ENCODE results near the gene JAM2.

The JAM2 gene

GRCh38 chr21:25643486-25643885, 4.4 kb downstream of the JAM2 start:
- no peak overlapping the region for H3K27ac ChIP-seq (ENCODE audit: low read depth, low read length)
- H3K9ac ChIP-seq (ENCODE audit: low read length in 5 of 5): no peak overlapping the region
- H3K36me3 ChIP-seq (ENCODE audit: control insufficient read depth in 5 of 5, insufficient read depth in 5 of 5, low read length in 5 of 5): no peaks in the 10 kb centered on the region
- H3K4me1 ChIP-seq (ENCODE audit: control insufficient read depth in 5 of 5, insufficient read depth in 5 of 5, low read length in 5 of 5): peaks cover 2 to 23% (median 21%) of the 10 kb centered on the region in 5 donors
- peaks cover 0 to 5% (median under 1%) of the 10 kb centered on the region in 5 donors for H3K27me3 ChIP-seq (ENCODE audit: control insufficient read depth in 5 of 5, insufficient read depth in 4 of 5, low read length in 5 of 5)
- H3K9me3 ChIP-seq (ENCODE audit: control insufficient read depth in 5 of 5, low read length in 5 of 5): no peaks in the 10 kb centered on the region
- no peak overlapping the region for H3K4me3 ChIP-seq (ENCODE audit: low read depth in 1 of 5, low read length in 5 of 5)

GRCh38 chr21:25646474-25646873, 7.4 kb downstream of the JAM2 start:
- Histone ChIP-seq H3K4me3 (ENCODE audit: low read depth in 1 of 5, low read length in 5 of 5) (no peak overlapping the region), H3K27ac (ENCODE audit: low read depth, low read length) (no peak overlapping the region), H3K4me1 (ENCODE audit: control insufficient read depth in 5 of 5, insufficient read depth in 5 of 5, low read length in 5 of 5) (no peaks in the 10 kb centered on the region), H3K9me3 (ENCODE audit: control insufficient read depth in 5 of 5, low read length in 5 of 5) (no peaks in the 10 kb centered on the region), H3K36me3 (ENCODE audit: control insufficient read depth in 5 of 5, insufficient read depth in 5 of 5, low read length in 5 of 5) (no peaks in the 10 kb centered on the region), H3K27me3 (ENCODE audit: control insufficient read depth in 5 of 5, insufficient read depth in 4 of 5, low read length in 5 of 5) (no peaks in the 10 kb centered on the region), H3K9ac (ENCODE audit: low read length in 5 of 5) (no peak overlapping the region)

GRCh38 chr21:25647647-25648046, 8.6 kb downstream of the JAM2 start:
- Histone ChIP-seq H3K27ac (ENCODE audit: low read depth, low read length) (no peak overlapping the region), H3K4me3 (ENCODE audit: low read depth in 1 of 5, low read length in 5 of 5) (no peak overlapping the region), H3K9me3 (ENCODE audit: control insufficient read depth in 5 of 5, low read length in 5 of 5) (no peaks in the 10 kb centered on the region), H3K27me3 (ENCODE audit: control insufficient read depth in 5 of 5, insufficient read depth in 4 of 5, low read length in 5 of 5) (no peaks in the 10 kb centered on the region), H3K4me1 (ENCODE audit: control insufficient read depth in 5 of 5, insufficient read depth in 5 of 5, low read length in 5 of 5) (no peaks in the 10 kb centered on the region), H3K36me3 (ENCODE audit: control insufficient read depth in 5 of 5, insufficient read depth in 5 of 5, low read length in 5 of 5) (no peaks in the 10 kb centered on the region), H3K9ac (ENCODE audit: low read length in 5 of 5) (no peak overlapping the region)

- no peaks in the 10 kb centered on the region for H3K9me3 ChIP-seq (ENCODE audit: control insufficient read depth in 5 of 5, low read length in 5 of 5)
- no peak overlapping the region for H3K27ac ChIP-seq (ENCODE audit: low read depth, low read length)
- no peak overlapping the region for H3K9ac ChIP-seq (ENCODE audit: low read length in 5 of 5)
- H3K4me1 ChIP-seq (ENCODE audit: control insufficient read depth in 5 of 5, insufficient read depth in 5 of 5, low read length in 5 of 5): no peaks in the 10 kb centered on the region
- no peaks in the 10 kb centered on the region for H3K36me3 ChIP-seq (ENCODE audit: control insufficient read depth in 5 of 5, insufficient read depth in 5 of 5, low read length in 5 of 5)
- H3K27me3 ChIP-seq (ENCODE audit: control insufficient read depth in 5 of 5, insufficient read depth in 4 of 5, low read length in 5 of 5): no peaks in the 10 kb centered on the region
- H3K4me3 ChIP-seq (ENCODE audit: low read depth in 1 of 5, low read length in 5 of 5): no peak overlapping the region
Measured at GRCh38 chr21:25649146-25649545, 10.1 kb downstream of the JAM2 start.

- Histone ChIP-seq H3K9ac (ENCODE audit: low read length in 5 of 5) (no peak overlapping the region), H3K4me1 (ENCODE audit: control insufficient read depth in 5 of 5, insufficient read depth in 5 of 5, low read length in 5 of 5) (no peaks in the 10 kb centered on the region), H3K9me3 (ENCODE audit: control insufficient read depth in 5 of 5, low read length in 5 of 5) (peaks cover 0 to 2% (median 0%) of the 10 kb centered on the region in 5 donors), H3K4me3 (ENCODE audit: low read depth in 1 of 5, low read length in 5 of 5) (no peak overlapping the region), H3K36me3 (ENCODE audit: control insufficient read depth in 5 of 5, insufficient read depth in 5 of 5, low read length in 5 of 5) (no peaks in the 10 kb centered on the region), H3K27me3 (ENCODE audit: control insufficient read depth in 5 of 5, insufficient read depth in 4 of 5, low read length in 5 of 5) (no peaks in the 10 kb centered on the region), H3K27ac (ENCODE audit: low read depth, low read length) (no peak overlapping the region)
Measured at GRCh38 chr21:25656412-25656811, 17.4 kb downstream of the JAM2 start.

GRCh38 chr21:25657140-25657539, 18.1 kb downstream of the JAM2 start:
- Histone ChIP-seq H3K27ac (ENCODE audit: low read depth, low read length) (no peak overlapping the region), H3K9me3 (ENCODE audit: control insufficient read depth in 5 of 5, low read length in 5 of 5) (peaks cover 0 to 2% (median 0%) of the 10 kb centered on the region in 5 donors), H3K4me3 (ENCODE audit: low read depth in 1 of 5, low read length in 5 of 5) (no peak overlapping the region), H3K27me3 (ENCODE audit: control insufficient read depth in 5 of 5, insufficient read depth in 4 of 5, low read length in 5 of 5) (no peaks in the 10 kb centered on the region), H3K36me3 (ENCODE audit: control insufficient read depth in 5 of 5, insufficient read depth in 5 of 5, low read length in 5 of 5) (no peaks in the 10 kb centered on the region), H3K9ac (ENCODE audit: low read length in 5 of 5) (no peak overlapping the region), H3K4me1 (ENCODE audit: control insufficient read depth in 5 of 5, insufficient read depth in 5 of 5, low read length in 5 of 5) (no peaks in the 10 kb centered on the region)

GRCh38 chr21:25658427-25659035, 19.5 kb downstream of the JAM2 start:
- H3K36me3 ChIP-seq (ENCODE audit: control insufficient read depth in 5 of 5, insufficient read depth in 5 of 5, low read length in 5 of 5): no peaks in the 10 kb centered on the region
- H3K4me3 ChIP-seq (ENCODE audit: low read depth in 1 of 5, low read length in 5 of 5): no peak overlapping the region
- peaks cover 0 to 2% (median 0%) of the 10 kb centered on the region in 5 donors for H3K9me3 ChIP-seq (ENCODE audit: control insufficient read depth in 5 of 5, low read length in 5 of 5)
- no peak overlapping the region for H3K27ac ChIP-seq (ENCODE audit: low read depth, low read length)
- no peaks in the 10 kb centered on the region for H3K4me1 ChIP-seq (ENCODE audit: control insufficient read depth in 5 of 5, insufficient read depth in 5 of 5, low read length in 5 of 5)
- no peak overlapping the region for H3K9ac ChIP-seq (ENCODE audit: low read length in 5 of 5)
- no peaks in the 10 kb centered on the region for H3K27me3 ChIP-seq (ENCODE audit: control insufficient read depth in 5 of 5, insufficient read depth in 4 of 5, low read length in 5 of 5)

- Histone ChIP-seq H3K4me3 (ENCODE audit: low read depth in 1 of 5, low read length in 5 of 5) (no peak overlapping the region), H3K9ac (ENCODE audit: low read length in 5 of 5) (no peak overlapping the region), H3K27me3 (ENCODE audit: control insufficient read depth in 5 of 5, insufficient read depth in 4 of 5, low read length in 5 of 5) (no peaks in the 10 kb centered on the region), H3K36me3 (ENCODE audit: control insufficient read depth in 5 of 5, insufficient read depth in 5 of 5, low read length in 5 of 5) (no peaks in the 10 kb centered on the region), H3K4me1 (ENCODE audit: control insufficient read depth in 5 of 5, insufficient read depth in 5 of 5, low read length in 5 of 5) (peaks cover 0 to 9% (median 4%) of the 10 kb centered on the region in 5 donors), H3K9me3 (ENCODE audit: control insufficient read depth in 5 of 5, low read length in 5 of 5) (no peaks in the 10 kb centered on the region), H3K27ac (ENCODE audit: low read depth, low read length) (no peak overlapping the region)
Measured at GRCh38 chr21:25660233-25660632, 21.2 kb downstream of the JAM2 start.

- H3K4me1 ChIP-seq (ENCODE audit: control insufficient read depth in 5 of 5, insufficient read depth in 5 of 5, low read length in 5 of 5): peaks cover 0 to 11% (median 4%) of the 10 kb centered on the region in 5 donors
- no peaks in the 10 kb centered on the region for H3K36me3 ChIP-seq (ENCODE audit: control insufficient read depth in 5 of 5, insufficient read depth in 5 of 5, low read length in 5 of 5)
- no peak overlapping the region for H3K27ac ChIP-seq (ENCODE audit: low read depth, low read length)
- H3K27me3 ChIP-seq (ENCODE audit: control insufficient read depth in 5 of 5, insufficient read depth in 4 of 5, low read length in 5 of 5): no peaks in the 10 kb centered on the region
- no peak overlapping the region for H3K9ac ChIP-seq (ENCODE audit: low read length in 5 of 5)
- H3K9me3 ChIP-seq (ENCODE audit: control insufficient read depth in 5 of 5, low read length in 5 of 5): no peaks in the 10 kb centered on the region
- no peak overlapping the region for H3K4me3 ChIP-seq (ENCODE audit: low read depth in 1 of 5, low read length in 5 of 5)
Measured at GRCh38 chr21:25664491-25664931, 25.5 kb downstream of the JAM2 start.

GRCh38 chr21:25670726-25671125, 31.7 kb downstream of the JAM2 start:
- Histone ChIP-seq H3K27ac (ENCODE audit: low read depth, low read length) (peak overlapping the region; percentile 48), H3K4me3 (ENCODE audit: low read depth in 1 of 5, low read length in 5 of 5) (no peak overlapping the region), H3K9me3 (ENCODE audit: control insufficient read depth in 5 of 5, low read length in 5 of 5) (no peaks in the 10 kb centered on the region), H3K27me3 (ENCODE audit: control insufficient read depth in 5 of 5, insufficient read depth in 4 of 5, low read length in 5 of 5) (no peaks in the 10 kb centered on the region), H3K36me3 (ENCODE audit: control insufficient read depth in 5 of 5, insufficient read depth in 5 of 5, low read length in 5 of 5) (no peaks in the 10 kb centered on the region), H3K9ac (ENCODE audit: low read length in 5 of 5) (no peak overlapping the region), H3K4me1 (ENCODE audit: control insufficient read depth in 5 of 5, insufficient read depth in 5 of 5, low read length in 5 of 5) (peaks cover 0 to 20% (median 0%) of the 10 kb centered on the region in 5 donors)

All from subcutaneous abdominal adipose tissue (tissue), 5 donors.